ENCODE data around the gene POLR2E. TPM values are rescaled to one million over a fixed set of nuclear protein-coding genes. Genes with fewer than 3 reads are reported as not detected.

The POLR2E gene
- total and polyA plus RNA-seq, 2 experiments from 2014 or later = 257 to 286 TPM

DNA sequence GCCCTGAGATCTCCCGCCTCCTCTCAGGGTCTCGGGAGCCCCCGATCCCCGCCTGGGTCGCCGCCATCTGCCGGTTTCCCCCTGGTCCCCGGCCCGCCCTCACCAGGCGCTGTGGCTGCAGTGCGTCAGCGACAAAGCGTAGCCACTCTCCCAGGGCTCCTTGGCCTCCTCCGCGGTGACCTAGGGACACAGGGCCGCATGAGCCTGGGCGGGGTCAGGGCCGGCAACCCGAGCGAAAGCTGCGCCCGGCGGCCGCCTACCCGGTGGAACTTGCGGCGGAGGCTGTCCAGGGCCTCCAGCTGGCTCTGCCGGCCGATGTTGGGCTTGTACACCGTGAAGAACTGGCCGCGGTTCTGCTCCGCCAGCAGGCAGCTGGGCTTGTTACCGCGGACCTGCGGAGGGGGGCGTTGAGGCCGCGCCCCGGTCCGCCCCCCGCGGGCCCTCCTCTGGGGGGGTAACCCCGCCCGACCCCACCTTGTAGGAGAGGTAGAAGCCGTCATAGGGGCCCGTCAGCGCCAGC is 13.9 kb upstream of the POLR2E start:
- H3K9me3 Mint-ChIP-seq = no peaks in the 10 kb centered on the region
- H3K27ac Mint-ChIP-seq = no peak overlapping the region
- no peak overlapping the region for H3K27ac ChIP-seq (ENCODE audit: low read depth)
- no peaks in the 10 kb centered on the region; the same call in 1 of the 2 replicates for H4K20me1 ChIP-seq (replicated peaks; ENCODE audit: insufficient read depth)
- H3K36me3 ChIP-seq (ENCODE audit: insufficient read depth) = 0 out of 2 replicates have a peak, but pooled peaks cover 3% of the 10 kb centered on the region
- H3K9me2 ChIP-seq (ENCODE audit: insufficient read depth) = no peaks in the 10 kb centered on the region
- H3F3A ChIP-seq (replicated peaks; ENCODE audit: low read depth) = 0 out of 2 replicates have a peak, but pooled peaks cover 10% of the 10 kb centered on the region
- no peak overlapping the region for H3K4me2 ChIP-seq
- H3K4me1 Mint-ChIP-seq = peaks cover 11% of the 10 kb centered on the region; the same call in 1 of the 3 replicates
- peaks cover 10% of the 10 kb centered on the region for H3K27me3 Mint-ChIP-seq (ENCODE audit: insufficient read depth, low read depth, poor library complexity)
- peaks cover 12% of the 10 kb centered on the region for H3K36me3 Mint-ChIP-seq (ENCODE audit: low read depth)
- no peak overlapping the region for H3K4me3 Mint-ChIP-seq
- H3K79me2 ChIP-seq (replicated peaks; ENCODE audit: insufficient read depth) = no peaks in the 10 kb centered on the region
- H3K27me3 ChIP-seq (ENCODE audit: insufficient read depth) = no peaks in the 10 kb centered on the region
- no peak for TF ChIP-seq STAT1 (IDR thresholded peaks at IDR 0.05; ENCODE audit: unreplicated experiment)
- TF ChIP-seq EZH2 (IDR thresholded peaks at IDR 0.05; ENCODE audit: low read depth, unreplicated experiment) = no peak
- no peak for TF ChIP-seq POLR2AphosphoS5 (IDR thresholded peaks at IDR 0.05; ENCODE audit: low read depth)
- no peak for TF ChIP-seq JUNB (IDR thresholded peaks at IDR 0.05; ENCODE audit: unreplicated experiment)
- no peak for TF ChIP-seq CREB1 (CRISPR knock-in tag; IDR thresholded peaks at IDR 0.05; ENCODE audit: low read depth)
- TF ChIP-seq, protein P1, sequence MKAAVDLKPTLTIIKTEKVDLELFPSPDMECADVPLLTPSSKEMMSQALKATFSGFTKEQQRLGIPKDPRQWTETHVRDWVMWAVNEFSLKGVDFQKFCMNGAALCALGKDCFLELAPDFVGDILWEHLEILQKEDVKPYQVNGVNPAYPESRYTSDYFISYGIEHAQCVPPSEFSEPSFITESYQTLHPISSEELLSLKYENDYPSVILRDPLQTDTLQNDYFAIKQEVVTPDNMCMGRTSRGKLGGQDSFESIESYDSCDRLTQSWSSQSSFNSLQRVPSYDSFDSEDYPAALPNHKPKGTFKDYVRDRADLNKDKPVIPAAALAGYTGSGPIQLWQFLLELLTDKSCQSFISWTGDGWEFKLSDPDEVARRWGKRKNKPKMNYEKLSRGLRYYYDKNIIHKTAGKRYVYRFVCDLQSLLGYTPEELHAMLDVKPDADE (IDR thresholded peaks at IDR 0.05) = no peak
- TF ChIP-seq, protein P2, sequence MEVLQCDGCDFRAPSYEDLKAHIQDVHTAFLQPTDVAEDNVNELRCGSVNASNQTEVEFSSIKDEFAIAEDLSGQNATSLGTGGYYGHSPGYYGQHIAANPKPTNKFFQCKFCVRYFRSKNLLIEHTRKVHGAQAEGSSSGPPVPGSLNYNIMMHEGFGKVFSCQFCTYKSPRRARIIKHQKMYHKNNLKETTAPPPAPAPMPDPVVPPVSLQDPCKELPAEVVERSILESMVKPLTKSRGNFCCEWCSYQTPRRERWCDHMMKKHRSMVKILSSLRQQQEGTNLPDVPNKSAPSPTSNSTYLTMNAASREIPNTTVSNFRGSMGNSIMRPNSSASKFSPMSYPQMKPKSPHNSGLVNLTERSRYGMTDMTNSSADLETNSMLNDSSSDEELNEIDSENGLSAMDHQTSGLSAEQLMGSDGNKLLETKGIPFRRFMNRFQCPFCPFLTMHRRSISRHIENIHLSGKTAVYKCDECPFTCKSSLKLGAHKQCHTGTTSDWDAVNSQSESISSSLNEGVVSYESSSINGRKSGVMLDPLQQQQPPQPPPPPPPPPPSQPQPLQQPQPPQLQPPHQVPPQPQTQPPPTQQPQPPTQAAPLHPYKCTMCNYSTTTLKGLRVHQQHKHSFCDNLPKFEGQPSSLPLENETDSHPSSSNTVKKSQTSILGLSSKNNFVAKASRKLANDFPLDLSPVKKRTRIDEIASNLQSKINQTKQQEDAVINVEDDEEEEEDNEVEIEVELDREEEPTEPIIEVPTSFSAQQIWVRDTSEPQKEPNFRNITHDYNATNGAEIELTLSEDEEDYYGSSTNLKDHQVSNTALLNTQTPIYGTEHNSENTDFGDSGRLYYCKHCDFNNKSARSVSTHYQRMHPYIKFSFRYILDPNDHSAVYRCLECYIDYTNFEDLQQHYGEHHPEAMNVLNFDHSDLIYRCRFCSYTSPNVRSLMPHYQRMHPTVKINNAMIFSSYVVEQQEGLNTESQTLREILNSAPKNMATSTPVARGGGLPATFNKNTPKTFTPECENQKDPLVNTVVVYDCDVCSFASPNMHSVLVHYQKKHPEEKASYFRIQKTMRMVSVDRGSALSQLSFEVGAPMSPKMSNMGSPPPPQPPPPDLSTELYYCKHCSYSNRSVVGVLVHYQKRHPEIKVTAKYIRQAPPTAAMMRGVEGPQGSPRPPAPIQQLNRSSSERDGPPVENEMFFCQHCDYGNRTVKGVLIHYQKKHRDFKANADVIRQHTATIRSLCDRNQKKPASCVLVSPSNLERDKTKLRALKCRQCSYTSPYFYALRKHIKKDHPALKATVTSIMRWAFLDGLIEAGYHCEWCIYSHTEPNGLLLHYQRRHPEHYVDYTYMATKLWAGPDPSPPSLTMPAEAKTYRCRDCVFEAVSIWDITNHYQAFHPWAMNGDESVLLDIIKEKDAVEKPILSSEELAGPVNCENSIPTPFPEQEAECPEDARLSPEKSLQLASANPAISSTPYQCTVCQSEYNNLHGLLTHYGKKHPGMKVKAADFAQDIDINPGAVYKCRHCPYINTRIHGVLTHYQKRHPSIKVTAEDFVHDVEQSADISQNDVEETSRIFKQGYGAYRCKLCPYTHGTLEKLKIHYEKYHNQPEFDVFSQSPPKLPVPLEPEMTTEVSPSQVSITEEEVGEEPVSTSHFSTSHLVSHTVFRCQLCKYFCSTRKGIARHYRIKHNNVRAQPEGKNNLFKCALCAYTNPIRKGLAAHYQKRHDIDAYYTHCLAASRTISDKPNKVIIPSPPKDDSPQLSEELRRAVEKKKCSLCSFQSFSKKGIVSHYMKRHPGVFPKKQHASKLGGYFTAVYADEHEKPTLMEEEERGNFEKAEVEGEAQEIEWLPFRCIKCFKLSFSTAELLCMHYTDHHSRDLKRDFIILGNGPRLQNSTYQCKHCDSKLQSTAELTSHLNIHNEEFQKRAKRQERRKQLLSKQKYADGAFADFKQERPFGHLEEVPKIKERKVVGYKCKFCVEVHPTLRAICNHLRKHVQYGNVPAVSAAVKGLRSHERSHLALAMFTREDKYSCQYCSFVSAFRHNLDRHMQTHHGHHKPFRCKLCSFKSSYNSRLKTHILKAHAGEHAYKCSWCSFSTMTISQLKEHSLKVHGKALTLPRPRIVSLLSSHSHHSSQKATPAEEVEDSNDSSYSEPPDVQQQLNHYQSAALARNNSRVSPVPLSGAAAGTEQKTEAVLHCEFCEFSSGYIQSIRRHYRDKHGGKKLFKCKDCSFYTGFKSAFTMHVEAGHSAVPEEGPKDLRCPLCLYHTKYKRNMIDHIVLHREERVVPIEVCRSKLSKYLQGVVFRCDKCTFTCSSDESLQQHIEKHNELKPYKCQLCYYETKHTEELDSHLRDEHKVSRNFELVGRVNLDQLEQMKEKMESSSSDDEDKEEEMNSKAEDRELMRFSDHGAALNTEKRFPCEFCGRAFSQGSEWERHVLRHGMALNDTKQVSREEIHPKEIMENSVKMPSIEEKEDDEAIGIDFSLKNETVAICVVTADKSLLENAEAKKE (CRISPR knock-in tag; IDR thresholded peaks at IDR 0.05) = no peak
- no peak for TF ChIP-seq EZH2phosphoT487 (IDR thresholded peaks at IDR 0.05; ENCODE audit: unreplicated experiment)
- TF ChIP-seq CTCF (conservative IDR thresholded peaks at IDR 0.05; ENCODE audit: low read depth in 2 of 2) = no peak
- TF ChIP-seq ZNF114 (CRISPR knock-in tag; IDR thresholded peaks at IDR 0.05) = no peak
- no peak for TF ChIP-seq REST (IDR thresholded peaks at IDR 0.05; ENCODE audit: unreplicated experiment)
- TF ChIP-seq NANOG (IDR thresholded peaks at IDR 0.05; ENCODE audit: borderline replicate concordance) = no peak
- TF ChIP-seq ZNF331 (CRISPR knock-in tag; IDR thresholded peaks at IDR 0.05; ENCODE audit: low read depth) = no peak
- H3K4me3 ChIP-seq = no peak overlapping the region
- no peak overlapping the region for H2AFZ ChIP-seq
- no peaks in the 10 kb centered on the region for H3K4me1 ChIP-seq (ENCODE audit: insufficient read depth)
- DNase-seq (ENCODE audit: low spot score) (no peak), ATAC-seq (no peak)
